CD4-positive, alpha-beta T cell treated with Interleukin-17A for 1 hour (primary cell): ENCODE measurements around the gene SVIL.
"Not testable (repeated sequence)": the region's sequence is repeated elsewhere in the genome, so short reads cannot be mapped to it uniquely, and the experiment has no call there.

ENCODE experiments used
- DNase-seq: peaks from one replicate; pipeline ENCODE4 v3.0.0-alpha.2; 2020

Gene SVIL

GRCh38 chr10:29621161-29621560, 13.6 kb downstream of the SVIL start:
- no peak for DNase-seq

- no peak for DNase-seq
These were observed 14.6 kb downstream of the SVIL start for GRCh38 chr10:29620112-29620690.

- no peak for DNase-seq
These were observed 15.5 kb downstream of the SVIL start for GRCh38 chr10:29619241-29619669.

- no peak for DNase-seq
These were observed 16.2 kb downstream of the SVIL start for GRCh38 chr10:29618341-29619171.

GRCh38 chr10:29617880-29618340, 16.9 kb downstream of the SVIL start:
- DNase-seq, result no peak

GRCh38 chr10:29616542-29616941, 18.2 kb downstream of the SVIL start:
- no peak for DNase-seq

DNA sequence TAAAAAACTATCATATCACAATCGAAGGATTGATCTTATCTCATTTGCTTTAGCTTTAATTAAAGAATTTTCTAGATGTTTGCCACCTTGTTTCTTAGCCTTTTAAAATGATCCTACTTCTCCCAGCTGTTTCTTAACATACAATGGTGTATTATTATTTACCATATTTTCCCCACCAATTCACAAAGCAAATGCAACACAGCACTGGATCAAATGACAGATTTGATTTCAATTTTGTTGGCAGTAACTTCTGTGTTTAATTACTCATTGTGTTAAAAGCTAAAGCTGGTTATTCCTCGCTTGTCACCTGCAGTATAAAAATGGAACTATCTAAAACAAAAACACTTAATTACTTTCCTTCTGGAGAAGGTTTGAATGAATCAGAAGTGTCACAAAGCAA, 19.6 kb downstream of the SVIL start:
- DNase-seq, result no peak

DNA sequence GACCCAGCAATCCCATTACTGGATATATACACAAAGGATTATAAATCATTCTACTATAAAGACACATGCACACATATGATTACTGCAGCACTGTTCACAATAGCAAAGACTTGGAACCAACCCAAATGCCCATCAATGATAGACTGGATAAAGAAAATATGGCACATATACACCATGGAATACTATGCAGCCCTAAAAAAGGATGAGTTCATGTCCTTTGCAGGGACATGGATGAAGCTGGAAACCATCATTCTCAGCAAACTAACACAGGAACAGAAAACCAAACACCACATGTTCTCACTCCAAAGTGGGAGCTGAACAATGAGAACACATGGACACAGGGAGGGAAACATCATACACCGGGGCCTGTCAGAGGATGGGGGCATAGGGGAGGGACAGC, 20.5 kb downstream of the SVIL start:
- DNase-seq, result not testable (repeated sequence)

DNA sequence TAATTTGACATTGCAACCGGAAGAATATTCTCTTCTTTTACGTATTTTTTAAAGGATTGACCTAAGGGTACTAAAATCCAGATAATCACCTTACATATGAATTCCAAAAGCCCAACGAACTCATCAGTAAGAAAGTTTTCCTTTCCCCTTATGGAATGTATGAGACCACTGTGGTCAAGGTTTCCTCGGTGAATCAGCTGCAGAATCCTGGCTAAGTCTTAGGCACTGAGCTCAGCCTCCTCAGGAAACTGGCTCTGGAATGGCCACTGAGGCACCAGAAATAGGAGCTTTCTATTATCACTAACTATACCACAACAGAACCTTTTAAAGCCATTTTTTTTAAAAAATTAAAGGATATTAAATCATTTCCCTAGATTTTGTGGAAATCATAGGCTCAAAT, 21.0 kb downstream of the SVIL start:
- DNase-seq, result no peak

- no peak for DNase-seq
These were observed 21.6 kb downstream of the SVIL start for GRCh38 chr10:29613196-29613595.

DNA sequence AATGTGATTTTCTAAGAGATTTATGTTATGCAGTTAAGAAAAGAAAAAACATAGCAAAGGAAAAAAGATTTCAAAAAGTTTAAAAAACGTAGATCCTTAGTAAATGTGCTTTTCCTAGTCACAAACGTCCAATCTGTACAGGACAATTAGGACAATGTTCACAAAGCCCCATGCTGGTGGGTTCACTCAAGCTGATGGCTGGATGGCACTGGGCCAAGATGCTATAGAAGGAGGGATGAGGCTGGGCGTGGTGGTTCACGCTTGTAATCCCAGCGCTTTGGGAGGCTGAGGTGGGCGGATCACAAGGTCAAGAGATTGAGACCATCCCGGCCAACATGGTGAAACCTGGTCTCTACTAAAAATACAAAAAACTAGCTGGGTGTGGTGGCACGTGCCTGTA, 22.1 kb downstream of the SVIL start:
- DNase-seq, result no peak

DNA sequence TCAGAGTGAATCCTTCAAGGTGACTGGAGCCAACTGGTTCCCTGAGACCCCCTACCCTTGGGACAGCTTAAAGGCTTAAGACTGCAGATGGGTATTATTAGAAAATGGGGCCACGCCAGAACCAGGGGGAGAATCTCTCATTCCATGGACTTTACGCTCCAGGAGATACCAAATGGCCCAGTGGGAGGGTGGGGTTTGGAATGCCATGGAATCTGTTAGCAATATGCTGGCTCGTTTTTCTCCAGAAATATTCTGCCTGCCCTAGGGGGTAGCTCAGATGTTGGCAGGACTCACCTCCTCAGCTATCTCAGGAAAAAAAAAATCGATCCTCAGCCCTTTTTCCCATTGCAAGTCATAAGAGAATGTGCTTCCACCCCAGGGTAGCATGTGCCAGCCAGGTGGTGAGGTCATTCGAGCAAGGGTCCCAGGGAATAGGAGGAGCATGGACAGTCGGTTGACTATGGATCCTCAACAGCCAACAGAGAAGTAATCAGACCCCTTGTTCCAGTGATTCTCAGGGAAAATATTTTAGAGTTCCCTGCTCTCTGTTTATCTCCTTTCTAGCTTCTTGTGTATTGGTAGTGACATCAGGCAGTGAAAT, 22.9 kb downstream of the SVIL start:
- DNase-seq, result no peak

DNA sequence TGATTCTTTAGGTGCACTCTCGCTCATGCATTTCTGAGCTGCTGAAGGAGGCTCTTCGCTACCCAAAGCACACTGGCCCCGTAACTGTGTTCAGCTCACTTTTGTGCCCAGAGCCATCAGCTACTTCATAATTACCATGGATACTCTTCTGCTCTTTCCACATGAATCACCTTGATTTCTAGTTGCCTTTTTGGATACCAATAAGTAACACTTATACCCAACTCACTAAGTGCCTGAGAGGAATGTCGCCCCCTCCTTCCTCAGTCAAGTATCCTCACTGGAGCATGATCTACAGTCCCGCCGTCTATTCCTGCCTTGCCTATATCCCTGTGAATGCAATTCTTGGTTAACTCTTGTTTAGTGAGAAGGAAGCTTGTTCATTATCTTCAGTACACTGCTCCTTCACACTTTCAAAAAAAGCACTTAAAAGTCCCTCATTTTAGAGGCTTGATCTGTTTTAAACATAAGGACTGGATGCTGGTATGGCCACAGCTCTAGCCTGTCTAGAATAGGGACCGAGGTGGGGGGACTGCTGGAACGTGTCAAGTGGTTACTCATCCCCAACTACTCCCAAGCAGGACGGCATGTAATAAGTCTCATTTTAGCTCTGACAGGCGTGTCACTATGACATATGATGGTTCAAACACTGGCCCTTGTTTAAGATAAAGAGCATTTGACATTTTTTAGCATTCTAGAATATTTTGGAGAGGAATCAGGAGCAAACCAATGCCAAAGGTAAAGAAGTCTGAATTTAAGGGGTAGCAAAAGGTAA, 23.7 kb downstream of the SVIL start:
- DNase-seq, result no peak

DNA sequence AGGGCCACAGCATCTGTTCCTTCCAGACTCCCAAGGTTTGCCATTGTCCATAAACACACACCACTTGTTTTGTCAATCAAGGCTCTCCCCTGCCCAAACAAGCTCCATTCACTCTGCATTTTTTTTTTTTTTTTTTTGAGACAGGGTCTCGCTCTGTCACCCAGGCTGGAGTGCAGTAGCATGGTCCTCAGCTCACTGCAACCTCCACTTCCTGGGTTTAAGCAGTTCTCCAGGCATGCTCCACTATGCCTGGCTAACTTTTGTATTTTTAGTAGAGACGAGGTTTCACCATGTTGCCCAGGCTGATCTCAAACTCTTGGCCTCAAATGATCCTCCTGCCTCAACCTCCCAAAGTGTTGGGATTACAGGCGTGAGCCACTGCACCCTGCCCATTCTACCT, 24.4 kb downstream of the SVIL start:
- DNase-seq, result not testable (repeated sequence)

GRCh38 chr10:29609696-29610095, 25.1 kb downstream of the SVIL start:
- no peak for DNase-seq

GRCh38 chr10:29608476-29609301, 26.1 kb downstream of the SVIL start:
- no peak for DNase-seq

- no peak for DNase-seq
These were observed 26.7 kb downstream of the SVIL start for GRCh38 chr10:29608062-29608461.

DNA sequence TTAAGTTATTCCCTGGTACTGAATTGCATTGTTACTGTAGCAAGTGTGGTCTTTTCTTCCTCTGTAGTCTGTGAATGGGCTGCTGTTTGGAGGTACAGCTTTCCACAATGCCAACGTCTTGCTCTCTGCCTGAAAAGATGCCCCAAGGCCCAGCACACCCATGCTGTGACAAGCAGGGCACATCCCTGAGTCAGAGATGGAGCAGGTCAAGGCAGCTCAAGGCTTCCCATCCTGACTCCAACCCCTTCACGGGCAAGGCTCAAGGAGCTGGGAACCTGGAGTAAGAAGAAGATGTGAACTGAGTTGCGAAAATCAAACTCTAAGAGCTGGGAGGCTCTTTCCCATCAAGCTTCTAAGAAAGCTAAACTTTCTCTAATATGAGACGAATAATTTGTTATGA, 27.2 kb downstream of the SVIL start:
- DNase-seq, result no peak

DNA sequence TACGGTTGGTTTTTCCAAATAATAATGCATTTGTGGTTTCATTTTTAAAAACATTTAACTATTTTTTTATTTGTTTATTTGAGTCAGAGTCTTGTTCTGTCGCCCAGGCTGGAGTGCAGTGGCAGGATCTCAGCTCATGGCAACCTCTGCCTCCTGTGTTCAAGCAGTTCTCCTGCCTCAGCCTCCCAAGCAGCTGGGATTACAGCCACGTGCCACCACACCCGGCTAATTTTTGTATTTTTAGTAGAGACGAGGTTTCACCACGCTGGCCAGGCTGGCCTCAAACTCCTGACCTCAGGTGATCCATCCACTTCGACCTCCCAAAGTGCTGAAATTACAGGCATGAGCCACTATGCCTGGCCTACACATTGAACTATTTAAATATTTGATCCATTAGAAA, 28.1 kb downstream of the SVIL start:
- DNase-seq, result not testable (repeated sequence)

GRCh38 chr10:29604291-29604825, 30.4 kb downstream of the SVIL start:
- DNase-seq, result no peak

GRCh38 chr10:29603223-29603896, 31.4 kb downstream of the SVIL start:
- DNase-seq, result no peak

- no peak for DNase-seq
These were observed 34.0 kb downstream of the SVIL start for GRCh38 chr10:29600821-29601220.
